Endothelial cell of umbilical vein (primary cell): Measurements from ENCODE around the gene CALD1. TPM values are rescaled to one million over a fixed set of nuclear protein-coding genes. Genes with fewer than 3 reads are reported as not detected.

Source experiments
- BruUV-seq: library from RNA; stranded (reverse); fragments of 400-500 nt; replicated peaks from 2 replicates; lab custom pipeline; 2021; lab: Mats Ljungman, UMichigan
- CTCF ChIA-PET: fragments of 300-600, 350-600 bp; sonication (Branson Sonifier 250); formaldehyde crosslinking; loops from one replicate; lab custom pipeline; 2021; ENCODE audit warnings: antibody characterized with exemption, inconsistent platforms; lab: Charles Lee
- POLR2A ChIA-PET: fragments of 300-600, 350-600 bp; sonication (Branson Sonifier 250); formaldehyde crosslinking; loops from one replicate; lab custom pipeline; 2021; ENCODE audit warnings: antibody characterized with exemption, inconsistent platforms; lab: Charles Lee
- DNase-seq: peaks from one replicate; pipeline ENCODE4 v3.0.0-alpha.2; 2011; ENCODE audit warnings: low read depth, low spot score
- FAIRE-seq: peaks from 2 replicates; lab custom pipeline; 2011; peaks lifted over from hg19 to GRCh38; lab: Jason Lieb, UNC
- H2AFZ ChIP-seq: 2 replicates; pipeline ENCODE4 v1.6.0; 2012; ENCODE audit warnings: low read depth, low read length, control low read depth, inconsistent platforms
- H3K27ac ChIP-seq: 2 replicates; pipeline ENCODE4 v1.5.1; 2011; ENCODE audit warnings: low read depth, mild to moderate bottlenecking, control low read depth, low read length, moderate library complexity; ENCODE audit not compliant: insufficient read depth
- H3K27me3 ChIP-seq, 2 experiments: 2 replicates each; pipeline versions ENCODE4 v1.6.0 to v1.6.1; 2011; ENCODE audit warnings: low read length in 2 of 2, mixed read lengths in 1 of 2; ENCODE audit not compliant: control insufficient read depth in 2 of 2, insufficient read depth in 2 of 2
- H3K36me3 ChIP-seq, 2 experiments: 2 replicates in 1 of 2; 3 replicates in 1 of 2; pipeline ENCODE4 v1.5.1; 2011; ENCODE audit warnings: low read length in 2 of 2, mild to moderate bottlenecking in 1 of 2, moderate library complexity in 1 of 2; ENCODE audit not compliant: control insufficient read depth in 2 of 2, insufficient read depth in 2 of 2; ENCODE audit errors: extremely low read depth in 1 of 2
- H3K4me1 ChIP-seq: 3 replicates; pipeline ENCODE4 v1.5.1; 2011; ENCODE audit warnings: mild to moderate bottlenecking, low read length; ENCODE audit not compliant: control insufficient read depth, insufficient read depth; ENCODE audit errors: extremely low read depth
- H3K4me2 ChIP-seq: 2 replicates; pipeline ENCODE4 v1.6.1; 2011; ENCODE audit warnings: low read length, control low read depth, mixed read lengths; ENCODE audit not compliant: insufficient read depth
- H3K4me3 ChIP-seq, 3 experiments: fragments of 200-600 bp in 1 of 3; sonication (generic), shearing (Covaris generic) in 1 of 3; replicated peaks in 1 of 3; 2 replicates each; pipeline ENCODE4 v1.5.1; 2011 to 2016; ENCODE audit warnings: control low read depth in 3 of 3, low read length in 3 of 3, mild to moderate bottlenecking in 2 of 3, inconsistent platforms in 1 of 3, low read depth in 1 of 3, moderate library complexity in 1 of 3; ENCODE audit not compliant: insufficient read depth in 1 of 3
- H3K79me2 ChIP-seq: 2 replicates; pipeline ENCODE4 v1.6.0; 2012; ENCODE audit warnings: low read length, inconsistent platforms; ENCODE audit not compliant: control insufficient read depth, insufficient read depth
- H3K9ac ChIP-seq: replicated peaks from 2 replicates; pipeline ENCODE3; 2011; ENCODE audit warnings: low read length, control low read depth; ENCODE audit not compliant: insufficient read depth; ENCODE audit errors: extremely low read depth
- H3K9me1 ChIP-seq: replicated peaks from 3 replicates; pipeline ENCODE4 v1.6.0; 2011; ENCODE audit warnings: mild to moderate bottlenecking, low read length; ENCODE audit not compliant: control insufficient read depth, insufficient read depth; ENCODE audit errors: extremely low read depth
- H3K9me3 ChIP-seq: replicated peaks from 2 replicates; pipeline ENCODE4 v1.5.1; 2012; ENCODE audit warnings: low read length, inconsistent platforms; ENCODE audit not compliant: control insufficient read depth, insufficient read depth
- H4K20me1 ChIP-seq: replicated peaks from 2 replicates; pipeline ENCODE3; 2011; ENCODE audit warnings: mild to moderate bottlenecking, low read length; ENCODE audit not compliant: control insufficient read depth, insufficient read depth; ENCODE audit errors: extremely low read depth
- EZH2 ChIP-seq: IDR thresholded peaks from 2 replicates; pipeline ENCODE4 v1.6.1; 2012; ENCODE audit warnings: borderline replicate concordance, low read depth, mild to moderate bottlenecking, moderate library complexity, low read length, inconsistent platforms; ENCODE audit not compliant: severe bottlenecking
- FOS ChIP-seq: IDR thresholded peaks from 2 replicates; pipeline ENCODE4 v1.6.1; 2011; ENCODE audit warnings: mild to moderate bottlenecking, low read length, moderate library complexity, borderline replicate concordance; ENCODE audit not compliant: insufficient read depth
- GATA2 ChIP-seq: IDR thresholded peaks from 2 replicates; pipeline ENCODE4 v1.7.0; 2011; ENCODE audit warnings: low read depth, mild to moderate bottlenecking, moderate library complexity, mixed read lengths, low read length; ENCODE audit not compliant: insufficient read length, insufficient read depth
- JUN ChIP-seq: IDR thresholded peaks from 2 replicates; pipeline ENCODE4 v1.6.1; 2011; ENCODE audit warnings: borderline replicate concordance, low read depth; ENCODE audit not compliant: insufficient read length, insufficient read depth
- MYC ChIP-seq: IDR thresholded peaks from one replicate; pipeline ENCODE4 v1.6.1; 2011; ENCODE audit warnings: mild to moderate bottlenecking, low read depth, low read length
- POLR2A ChIP-seq: IDR thresholded peaks from 2 replicates; pipeline ENCODE4 v1.6.1; 2012; ENCODE audit warnings: low read depth, mild to moderate bottlenecking, control low read depth, low read length
- POLR2AphosphoS5 ChIP-seq: IDR thresholded peaks from 2 replicates; pipeline ENCODE4 v1.6.1; 2012; ENCODE audit warnings: low read depth, mild to moderate bottlenecking, control low read depth, low read length, moderate library complexity; ENCODE audit not compliant: insufficient read depth
- dilution Hi-C: fragments of 300-500 bp; cut with MboI; formaldehyde crosslinking; loops from one replicate; pipeline ENCODE4 v1.15.0; 2019; ENCODE audit warnings: low sequenced_read_pairs; ENCODE audit not compliant: extremely low pct_ligation_motif_present
- intact Hi-C: fragments of 100-400 bp; cut with micrococcal nuclease; formaldehyde crosslinking; loops from one replicate; pipeline ENCODE4 v1.10.0; 2022
- polyA plus RNA-seq, 4 experiments: library from polyadenylated mRNA; depleted of rRNA in 3 of 4; stranded (reverse) in 3 of 4; unstranded in 1 of 4; fragments of >200 nt; gene quantifications; 2 replicates each; pipeline versions ENCODE4 v1.2.1 to v1.2.3, GENCODE V29; 2011 to 2012; ENCODE audit warnings: missing spikeins in 1 of 4
- total RNA-seq: library from RNA; stranded (reverse); gene quantifications from 2 replicates; pipeline ENCODE4 v1.2.3, GENCODE V29; 2021
- TF ChIP-seq, protein P1 (sequence below): IDR thresholded peaks from 2 replicates; pipeline ENCODE4 v1.6.1; 2011; ENCODE audit not compliant: insufficient read depth, insufficient read length
- TF ChIP-seq, protein P2 (sequence below), 2 donors: IDR thresholded peaks; 1 replicate in 1 of 2; 2 replicates in 1 of 2; pipeline ENCODE4 v1.5.1; 2011; ENCODE audit warnings: low read length in 2 of 2, mild to moderate bottlenecking in 2 of 2, moderate library complexity in 2 of 2, control low read depth in 1 of 2, inconsistent platforms in 1 of 2, low read depth in 1 of 2; ENCODE audit not compliant: insufficient read depth in 1 of 2; ENCODE audit errors: extremely low read depth in 1 of 2

CALD1 gene
- total and polyA plus RNA-seq, 2 donors (not counting 3 experiments of a cell fraction or from before 2014, with no cell fraction given) = 136 to 307 TPM

DNA sequence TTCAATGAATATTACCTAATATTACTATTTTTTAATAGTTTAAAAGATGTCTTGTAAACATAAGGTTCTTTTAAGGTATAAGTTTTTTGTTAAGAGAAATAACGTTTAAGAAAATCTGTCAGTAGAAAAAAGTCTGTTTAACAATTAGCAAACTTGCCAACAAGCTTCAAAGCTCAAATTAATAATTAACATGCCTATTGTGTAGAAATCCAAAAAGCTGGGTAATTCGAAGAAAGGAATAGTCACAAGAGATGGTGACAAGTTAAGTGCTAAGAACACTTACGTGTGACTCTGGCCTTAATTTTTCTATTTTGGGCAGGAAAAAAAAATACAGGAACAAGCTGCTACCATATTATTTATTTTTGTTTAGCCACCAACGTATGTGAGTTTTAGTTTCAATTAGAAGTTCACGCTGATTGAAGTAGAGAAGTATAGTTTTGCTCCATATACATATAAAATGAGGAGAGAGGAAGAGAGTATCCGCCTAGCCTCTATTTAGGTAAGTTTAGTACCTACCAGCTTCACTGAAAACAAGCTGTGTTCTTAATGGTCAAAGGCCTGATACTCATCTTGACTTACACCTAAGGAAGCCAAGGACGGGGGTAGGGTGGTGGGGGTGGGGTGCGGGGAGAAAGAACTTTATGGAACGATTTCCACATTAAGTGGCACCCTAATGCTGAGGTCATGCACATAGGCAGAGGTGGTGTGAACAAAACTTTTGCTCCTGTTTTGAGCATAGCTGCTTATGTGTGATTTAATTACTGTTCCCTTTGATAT, 163.4 kb downstream of the CALD1 start:
- no peaks in the 10 kb centered on the region for H3K27me3 ChIP-seq
- dilution Hi-C loops (no loop called here), intact Hi-C loops (loop anchor here (1.0 to 5.0 kb wide), 3 partner anchors 76 to 310 kb away; no protein-coding TSS in a partner anchor)
- CTCF ChIA-PET = interaction anchor here (0.6 to 1.5 kb wide), 7 partner anchors 15 to 310 kb away, joined by 3 to 6 read pairs (median 4); no protein-coding TSS in a partner anchor
- peaks cover 11% of the 10 kb centered on the region for H3K4me1 ChIP-seq
- no peak overlapping the region for H2AFZ ChIP-seq
- BruUV-seq = no TSS peak
- H3K9me1 ChIP-seq = no peaks in the 10 kb centered on the region
- no peak overlapping the region for H3K9ac ChIP-seq
- H4K20me1 ChIP-seq = no peaks in the 10 kb centered on the region
- H3K4me2 ChIP-seq = no peak overlapping the region
- H3K4me3 ChIP-seq = no peak overlapping the region
- H3K9me3 ChIP-seq = no peaks in the 10 kb centered on the region
- no peak for DNase-seq
- H3K27ac ChIP-seq = no peak overlapping the region
- POLR2A ChIA-PET = no interaction called here
- no peak for FAIRE-seq
- peaks cover 16 to 19% of the 10 kb centered on the region in 2 experiments for H3K36me3 ChIP-seq
- H3K79me2 ChIP-seq = no peaks in the 10 kb centered on the region
- TF ChIP-seq MYC (no peak), FOS (no peak), POLR2A (no peak), JUN (no peak), EZH2 (no peak), GATA2 (no peak), POLR2AphosphoS5 (no peak)
- TF ChIP-seq, protein P1, sequence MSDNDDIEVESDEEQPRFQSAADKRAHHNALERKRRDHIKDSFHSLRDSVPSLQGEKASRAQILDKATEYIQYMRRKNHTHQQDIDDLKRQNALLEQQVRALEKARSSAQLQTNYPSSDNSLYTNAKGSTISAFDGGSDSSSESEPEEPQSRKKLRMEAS = no peak
- TF ChIP-seq, protein P2, sequence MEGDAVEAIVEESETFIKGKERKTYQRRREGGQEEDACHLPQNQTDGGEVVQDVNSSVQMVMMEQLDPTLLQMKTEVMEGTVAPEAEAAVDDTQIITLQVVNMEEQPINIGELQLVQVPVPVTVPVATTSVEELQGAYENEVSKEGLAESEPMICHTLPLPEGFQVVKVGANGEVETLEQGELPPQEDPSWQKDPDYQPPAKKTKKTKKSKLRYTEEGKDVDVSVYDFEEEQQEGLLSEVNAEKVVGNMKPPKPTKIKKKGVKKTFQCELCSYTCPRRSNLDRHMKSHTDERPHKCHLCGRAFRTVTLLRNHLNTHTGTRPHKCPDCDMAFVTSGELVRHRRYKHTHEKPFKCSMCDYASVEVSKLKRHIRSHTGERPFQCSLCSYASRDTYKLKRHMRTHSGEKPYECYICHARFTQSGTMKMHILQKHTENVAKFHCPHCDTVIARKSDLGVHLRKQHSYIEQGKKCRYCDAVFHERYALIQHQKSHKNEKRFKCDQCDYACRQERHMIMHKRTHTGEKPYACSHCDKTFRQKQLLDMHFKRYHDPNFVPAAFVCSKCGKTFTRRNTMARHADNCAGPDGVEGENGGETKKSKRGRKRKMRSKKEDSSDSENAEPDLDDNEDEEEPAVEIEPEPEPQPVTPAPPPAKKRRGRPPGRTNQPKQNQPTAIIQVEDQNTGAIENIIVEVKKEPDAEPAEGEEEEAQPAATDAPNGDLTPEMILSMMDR (IDR thresholded peaks at IDR 0.05; ENCODE audit: extremely low read depth in 1 of 2, insufficient read depth in 1 of 2, low read depth in 1 of 2, low read length in 2 of 2) = no peak
